Activated CD4-positive, alpha-beta T cell treated with anti-CD3 and anti-CD28 coated beads, Interleukin-2, Interleukin-6, amounts not matched to agents 100 ng/mL and 50 ng/mL, durations not matched to agents 16 hours and 8 hours (primary cell): ENCODE results near the gene PDZD4.

Experiments used
- DNase-seq: peaks from one replicate; pipeline ENCODE4 v3.0.0-alpha.2; 2020

PDZD4 gene

DNA sequence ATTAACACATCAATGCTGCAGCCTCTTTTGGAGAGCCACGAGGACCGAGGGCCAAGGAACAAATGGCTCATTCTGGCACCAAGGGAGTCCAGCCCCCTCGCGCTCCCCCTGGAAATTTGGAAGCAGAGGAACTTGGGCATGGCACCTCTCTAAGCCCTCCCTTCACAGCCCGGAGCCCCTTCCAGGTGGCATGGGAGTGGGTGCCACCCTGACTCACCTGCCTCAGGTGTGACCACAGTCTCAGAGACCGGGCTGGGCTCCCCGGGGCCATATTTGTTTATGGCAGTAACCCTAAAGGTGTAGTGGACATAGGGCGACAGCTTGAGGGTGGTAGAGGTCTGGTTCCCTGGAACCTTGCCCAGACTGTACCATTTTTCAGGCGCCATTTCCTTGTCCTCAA lies 36.8 kb upstream of the PDZD4 start:
- no peak for DNase-seq

DNA sequence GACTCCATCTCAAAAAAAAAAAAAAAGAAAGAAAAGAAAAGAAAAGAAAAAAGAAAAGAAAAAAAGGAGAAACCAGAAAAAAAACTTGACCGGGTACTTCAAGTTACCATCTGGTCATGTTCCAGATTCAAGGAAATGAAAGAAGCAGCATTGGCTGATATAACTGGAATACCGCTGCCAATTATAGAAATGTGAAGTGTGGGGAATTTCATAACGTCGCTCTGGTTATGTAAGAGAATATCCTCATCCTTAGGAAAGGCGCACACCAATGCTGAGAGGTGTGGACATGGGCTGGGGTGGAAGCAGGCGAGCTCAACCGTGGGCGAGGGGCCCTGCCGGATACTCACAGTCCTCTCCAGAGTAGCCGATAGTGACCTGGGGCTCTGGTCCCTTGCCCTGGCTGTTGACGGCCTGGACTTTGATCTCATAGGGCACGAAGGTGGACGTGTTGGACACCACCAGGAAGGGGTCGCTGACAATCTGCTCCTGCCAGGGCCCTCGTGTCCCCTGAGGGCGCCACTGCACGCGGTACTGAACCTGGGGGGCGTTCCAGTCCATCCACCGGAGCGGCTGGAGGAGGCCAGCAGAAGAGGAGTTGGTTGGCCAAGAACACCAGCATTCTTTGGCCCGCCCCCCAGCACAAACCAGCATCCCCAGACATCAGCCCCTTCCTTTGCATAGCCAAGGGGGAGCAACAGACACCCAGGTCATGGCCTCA lies 36.1 kb upstream of the PDZD4 start:
- DNase-seq = no peak

DNA sequence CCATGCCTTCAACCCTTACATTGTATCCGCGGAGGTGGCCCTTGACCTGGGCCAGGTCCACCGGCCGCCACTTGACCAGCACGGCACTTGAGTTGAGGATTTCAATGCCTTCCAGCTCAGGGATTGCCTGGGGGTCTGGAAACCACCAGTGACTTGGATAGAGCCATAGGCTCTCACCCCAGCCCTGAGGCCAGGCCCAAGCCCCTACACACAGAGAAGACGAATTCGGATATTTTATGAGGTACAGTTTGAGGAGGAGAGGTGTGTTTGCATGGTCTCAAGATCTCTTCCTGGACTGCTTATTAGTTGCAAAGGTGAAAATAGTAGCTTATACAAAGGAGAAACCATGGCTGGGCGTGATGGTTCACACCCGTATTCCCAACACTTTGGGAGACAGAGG lies 35.3 kb upstream of the PDZD4 start:
- DNase-seq = no peak

DNA sequence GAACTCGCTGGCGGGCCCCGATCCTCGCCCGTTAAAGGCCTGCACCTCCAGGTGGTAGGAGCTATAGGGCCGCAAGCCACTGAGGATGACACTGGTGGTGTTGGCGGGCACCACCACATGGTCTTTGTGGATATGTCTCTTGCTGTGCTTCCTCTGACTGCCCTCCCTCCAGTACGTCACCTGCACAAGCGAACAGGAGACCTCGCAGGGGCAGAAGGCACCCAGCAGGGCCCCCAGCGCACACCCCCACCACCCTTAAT lies 34.9 kb upstream of the PDZD4 start:
- no peak for DNase-seq

DNA sequence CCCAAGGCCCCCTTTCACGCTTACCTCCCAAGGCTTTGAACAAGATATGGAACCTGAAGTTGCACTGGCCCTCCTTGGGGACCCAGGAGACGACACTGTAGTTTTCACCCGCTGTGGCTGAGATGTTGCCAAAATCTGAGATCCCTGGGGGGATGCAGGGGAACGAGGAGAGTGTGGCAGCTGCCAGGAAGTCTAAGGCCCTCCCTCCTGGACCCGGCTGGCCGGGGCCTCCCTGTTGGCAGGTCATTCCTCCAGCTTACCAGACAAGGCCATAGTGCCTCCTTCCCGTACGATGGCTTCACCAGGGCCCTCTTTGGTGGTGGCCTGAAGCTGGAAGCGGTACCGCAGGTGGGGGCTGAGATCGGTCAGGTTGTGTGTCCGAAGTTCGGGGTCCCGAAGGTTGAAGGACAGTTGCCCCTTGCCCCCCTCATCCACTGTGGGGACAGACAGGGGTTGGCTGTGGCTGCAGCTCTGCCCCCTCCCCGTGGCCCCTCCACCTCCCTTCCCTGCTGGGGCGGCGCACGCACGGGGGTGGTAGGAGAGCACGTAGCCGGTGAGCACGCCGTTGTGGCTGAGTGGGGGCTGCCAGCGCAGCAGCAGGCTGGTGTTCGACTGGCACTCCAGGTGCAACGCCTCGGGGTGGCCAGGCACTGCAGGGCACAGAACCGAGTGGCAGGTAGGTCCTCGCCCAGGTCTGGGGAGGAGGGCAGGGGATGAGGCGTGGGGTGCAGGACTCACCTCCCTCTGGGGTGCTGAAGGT lies 34.4 kb upstream of the PDZD4 start:
- DNase-seq = no peak

DNA sequence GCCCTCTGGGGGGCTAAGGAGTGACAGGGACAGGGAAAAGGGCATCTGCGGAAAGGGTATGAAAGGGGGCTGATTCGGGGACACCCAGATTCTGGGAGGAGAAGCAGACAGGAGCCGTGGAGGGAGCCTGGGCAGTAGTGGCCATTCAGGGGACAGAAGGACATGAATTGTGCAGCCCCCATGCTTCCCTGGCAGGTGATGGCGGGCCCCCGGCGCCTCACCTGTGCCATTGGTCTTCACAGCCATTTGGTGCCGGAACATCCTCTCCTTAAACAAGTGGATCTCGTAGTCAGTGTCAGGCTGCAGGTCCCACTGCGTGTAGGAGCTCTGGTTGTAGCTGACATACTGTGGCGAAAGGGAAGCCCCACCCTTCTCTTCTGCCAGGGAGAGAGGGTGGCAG lies 33.8 kb upstream of the PDZD4 start:
- DNase-seq = no peak

DNA sequence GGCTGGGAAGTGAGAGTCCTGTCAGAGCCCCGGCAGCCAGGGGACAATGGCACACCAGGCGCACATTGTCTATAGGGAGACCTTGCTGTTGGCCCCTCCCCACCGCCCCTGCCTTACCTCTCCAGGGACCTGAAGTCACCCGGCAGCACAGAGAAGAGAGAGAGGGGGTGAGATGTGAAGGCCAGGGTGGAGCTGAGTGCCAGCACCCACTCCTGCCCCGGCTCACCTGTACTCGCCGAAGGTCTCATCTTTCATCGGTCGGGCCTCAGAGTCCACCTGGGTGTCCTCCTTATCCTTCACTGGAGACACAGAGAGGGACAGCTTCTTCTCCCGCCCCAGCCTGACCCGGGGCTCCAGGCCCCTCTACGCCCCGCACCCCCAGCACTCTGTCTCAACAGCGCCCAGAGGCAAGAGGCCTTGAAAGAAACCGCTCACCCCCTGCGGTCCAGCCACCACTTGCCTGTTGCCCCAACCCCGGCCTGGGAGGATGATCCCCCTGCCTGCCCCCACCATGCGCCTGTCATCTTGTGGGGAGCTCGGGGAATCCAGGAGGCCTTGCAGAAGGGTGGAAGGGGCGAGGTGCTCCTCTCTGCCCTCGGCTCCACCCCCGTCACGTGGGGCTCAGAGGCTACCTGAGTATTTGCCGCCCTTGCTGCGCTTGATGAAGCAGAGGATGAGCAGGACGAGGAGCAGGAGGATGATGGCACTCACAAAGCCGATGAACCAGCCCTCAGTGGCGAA lies 33.1 kb upstream of the PDZD4 start:
- DNase-seq = no peak

DNA sequence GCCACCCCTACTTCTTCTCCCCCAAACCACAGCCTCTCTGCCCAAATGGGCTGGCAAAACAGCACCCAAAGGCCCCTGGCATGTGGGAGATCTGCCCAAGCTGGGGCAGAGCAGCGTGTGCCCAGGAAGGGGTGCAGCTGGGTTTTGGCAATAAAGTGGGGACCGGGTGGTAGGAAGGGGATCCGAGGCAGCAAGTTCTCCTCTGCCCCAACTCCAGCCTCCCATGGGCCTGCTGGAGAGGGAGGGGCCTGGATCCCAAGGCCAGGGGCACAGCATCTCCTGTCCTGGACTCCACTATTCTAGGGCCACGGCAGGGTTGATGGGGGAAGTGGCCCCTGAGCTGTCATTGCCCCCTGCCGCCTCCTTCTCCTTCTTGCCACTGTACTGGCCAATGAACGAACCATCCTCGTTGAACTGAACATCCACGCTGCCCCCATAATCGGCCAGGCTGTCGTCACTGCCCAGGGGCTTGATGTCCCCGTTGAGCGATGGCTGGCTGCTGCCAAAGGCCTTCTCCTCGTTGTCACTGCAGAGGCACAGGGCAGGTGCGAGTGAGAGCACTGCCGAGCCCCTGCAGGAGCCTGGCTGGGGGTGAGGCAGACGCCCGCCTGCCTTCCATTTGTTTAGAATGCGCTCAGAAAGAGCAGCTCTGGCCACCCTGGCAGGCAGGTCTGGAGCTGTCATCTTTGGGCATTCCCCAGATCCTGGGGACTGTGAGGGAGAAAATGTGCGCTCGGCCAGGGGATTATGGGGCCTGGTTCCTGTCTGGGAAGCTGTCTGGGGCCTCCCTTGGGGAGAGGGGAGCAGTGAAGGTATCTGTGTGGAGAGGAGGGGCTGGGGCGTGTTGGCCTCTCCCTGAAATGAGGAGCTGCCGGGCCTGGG lies 32.3 kb upstream of the PDZD4 start:
- DNase-seq = no peak

DNA sequence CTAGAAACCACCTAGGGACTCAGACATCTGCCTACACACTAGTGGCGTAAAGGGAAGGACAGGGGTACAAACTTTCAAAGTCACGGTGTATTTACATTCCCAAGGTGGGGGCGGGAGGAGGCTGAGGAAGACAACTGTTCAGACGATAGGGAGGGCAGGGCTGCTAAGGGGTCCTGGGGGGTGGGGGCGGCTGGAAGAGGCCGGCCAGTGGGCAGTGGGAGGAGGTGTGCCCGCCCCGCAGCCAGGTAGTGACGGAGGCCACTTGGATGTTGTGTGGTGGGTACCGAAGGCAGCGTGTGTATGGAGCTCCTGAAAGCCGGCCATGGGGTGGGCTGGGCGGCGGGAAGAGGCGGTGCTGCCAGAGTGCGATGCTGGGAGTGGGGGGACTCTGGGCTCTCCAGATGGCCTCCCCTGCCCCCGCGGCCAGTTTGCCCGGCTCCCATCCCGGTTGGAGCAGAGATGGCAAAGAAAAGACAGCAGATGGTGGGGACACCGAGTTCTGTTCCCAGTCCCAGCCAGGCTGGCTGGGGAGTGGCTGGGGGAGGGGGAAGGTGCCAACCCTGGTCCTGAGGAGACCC lies 31.5 kb upstream of the PDZD4 start:
- DNase-seq = no peak

DNA sequence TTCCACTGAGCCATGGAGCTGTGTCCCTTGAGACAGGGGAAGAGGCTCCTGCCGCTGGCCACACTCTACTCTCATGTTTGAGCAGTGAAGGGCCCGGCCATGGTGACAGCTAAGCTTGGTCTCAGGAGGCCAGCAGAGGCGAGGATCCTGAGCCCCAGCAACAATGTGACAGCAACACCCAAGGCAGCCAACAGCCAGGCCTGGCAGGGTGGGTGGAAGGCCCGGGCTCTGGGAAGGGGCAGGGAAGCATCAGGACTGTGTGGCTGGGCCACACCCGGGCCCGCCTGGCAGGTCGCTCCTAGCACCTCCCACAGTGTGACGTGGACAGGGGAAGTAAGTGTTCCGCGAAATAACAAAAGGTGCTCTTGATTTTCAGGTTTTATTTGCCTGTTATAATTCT lies 30.8 kb upstream of the PDZD4 start:
- DNase-seq = no peak

DNA sequence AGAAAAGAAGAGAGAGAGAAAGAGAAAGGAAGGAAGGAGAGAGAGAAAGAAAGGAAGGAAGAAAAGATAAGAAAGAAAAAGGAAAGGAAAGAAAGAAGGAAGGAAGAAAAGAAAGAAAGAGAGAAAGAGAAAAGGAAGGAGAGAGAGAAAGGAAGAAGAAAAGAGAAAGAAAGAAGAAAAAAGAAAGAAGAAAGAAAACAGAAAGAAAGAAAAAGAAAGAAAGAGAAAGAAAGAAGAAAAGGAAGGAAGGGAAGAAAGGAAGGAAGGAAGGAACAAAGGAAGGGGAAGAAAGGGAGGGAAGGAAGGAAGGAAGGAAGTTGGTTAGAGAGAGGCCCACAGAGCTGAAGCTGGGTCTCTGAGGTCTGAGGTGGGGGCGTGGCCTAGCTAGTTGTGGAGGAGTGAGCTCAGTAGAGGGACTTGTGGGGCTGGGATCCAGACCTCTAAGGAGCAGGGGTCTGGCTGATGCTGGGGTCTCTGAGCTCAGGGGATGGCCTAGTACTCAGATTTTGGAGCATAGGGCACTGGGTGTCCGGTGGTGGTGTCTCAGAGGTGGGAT lies 27.1 kb upstream of the PDZD4 start:
- DNase-seq = no peak

DNA sequence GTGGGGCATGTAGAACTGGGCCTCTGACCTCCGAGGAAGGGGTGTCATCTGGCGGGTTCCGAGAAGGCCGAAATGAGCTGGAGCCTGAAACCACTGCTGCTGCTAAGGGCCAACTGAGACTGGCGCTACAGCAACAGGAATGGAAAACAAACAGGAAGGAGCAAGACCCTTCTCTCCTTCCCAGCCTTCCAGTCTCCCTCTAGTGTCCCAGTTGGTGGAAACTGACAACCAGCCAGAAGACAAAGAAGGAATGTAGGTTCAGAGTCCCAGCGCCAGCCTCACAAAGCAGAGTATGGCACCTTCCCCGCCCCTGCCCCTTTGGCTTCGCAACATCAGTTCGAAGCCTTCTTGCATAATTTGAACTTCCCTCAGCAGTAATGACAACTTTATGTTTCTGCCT lies 24.4 kb upstream of the PDZD4 start:
- no peak for DNase-seq

DNA sequence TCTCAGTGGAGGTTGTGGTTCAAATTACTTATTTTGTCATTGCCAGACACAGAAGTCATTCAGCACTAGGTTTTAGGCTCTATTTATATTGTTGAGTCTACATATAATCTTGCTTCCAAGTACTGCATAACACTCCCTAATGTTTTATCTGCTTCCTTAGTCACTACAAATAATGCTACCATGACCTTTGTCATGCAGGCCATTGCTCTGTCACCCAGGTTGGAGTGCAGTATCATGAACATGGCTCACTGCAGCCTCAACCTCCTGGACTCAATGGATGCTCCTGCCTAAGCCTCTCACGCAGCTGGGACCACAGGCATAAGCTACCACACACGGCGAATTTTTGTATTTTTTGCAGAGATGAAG lies 23.5 kb upstream of the PDZD4 start:
- no peak for DNase-seq

DNA sequence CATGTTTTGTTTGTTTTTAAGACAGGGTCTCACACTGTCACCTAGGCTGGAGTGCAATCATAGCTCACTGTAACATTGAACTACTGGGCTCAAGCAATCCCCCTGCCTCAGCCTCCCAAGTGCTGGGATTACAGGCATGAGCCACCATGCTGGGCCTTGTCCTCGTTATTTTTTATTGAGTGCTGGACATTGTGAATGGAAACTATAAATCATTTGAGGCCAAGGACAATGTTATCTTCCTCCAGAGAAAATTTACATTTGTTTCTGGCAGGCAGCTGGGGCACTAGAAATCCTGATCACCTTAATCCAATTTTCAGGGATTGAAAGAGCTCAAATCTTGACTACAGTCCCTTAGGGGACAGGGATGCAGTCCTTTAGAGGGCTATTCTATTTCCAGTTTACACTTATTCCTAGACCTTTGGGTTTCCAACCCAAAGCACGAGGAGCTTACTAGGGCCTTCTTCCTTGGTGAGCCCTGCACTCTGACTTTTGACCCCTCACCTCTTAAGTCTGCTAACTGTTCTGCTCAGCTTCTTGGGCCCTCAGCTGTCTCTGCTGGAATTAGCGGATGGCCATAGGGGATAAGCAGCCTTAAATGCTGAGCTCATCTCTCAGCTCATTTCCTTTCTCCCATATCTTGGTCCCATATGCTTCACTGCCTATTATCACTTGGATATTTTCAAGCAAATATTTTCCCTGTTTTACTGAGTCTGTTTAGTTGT lies 23.0 kb upstream of the PDZD4 start:
- no peak for DNase-seq

DNA sequence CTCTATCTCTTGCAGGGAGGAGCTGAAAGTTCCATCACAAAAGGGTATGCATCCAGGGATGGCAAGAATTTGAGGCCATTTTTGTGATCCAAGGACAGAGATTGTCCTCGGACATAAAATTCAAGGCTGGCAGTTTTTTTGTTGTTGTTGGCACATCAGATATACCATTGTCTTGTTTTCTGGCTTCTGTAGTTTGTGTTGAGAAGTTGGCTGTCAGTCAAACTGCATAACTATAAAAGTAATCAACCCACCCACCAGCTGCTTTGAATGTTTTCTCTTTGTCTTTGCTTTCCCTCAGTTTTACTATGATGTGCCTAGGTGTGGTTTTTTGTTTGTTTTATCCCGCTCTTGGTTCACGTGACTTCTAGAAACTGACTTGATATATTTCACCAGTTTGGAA lies 21.6 kb upstream of the PDZD4 start:
- DNase-seq = no peak

DNA sequence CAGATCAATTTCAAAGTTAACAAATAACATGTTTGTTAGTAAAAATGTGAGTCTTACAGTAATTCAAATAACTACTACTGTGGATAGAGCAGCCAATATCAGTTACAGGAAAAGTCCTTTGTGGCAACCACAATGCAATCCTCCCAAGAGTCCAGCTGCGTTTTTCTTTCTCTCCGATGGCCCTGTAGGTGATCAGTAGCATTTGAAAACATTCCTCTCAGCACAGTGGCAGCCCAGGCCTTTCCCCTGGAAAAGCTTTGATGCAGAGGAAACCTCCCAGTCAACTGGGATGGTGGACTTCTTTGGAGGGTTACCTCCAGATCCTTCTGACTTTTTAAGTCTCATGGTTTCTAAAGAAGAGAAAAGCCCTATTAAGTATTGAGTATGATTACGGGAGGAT lies 18.0 kb upstream of the PDZD4 start:
- no peak for DNase-seq

DNA sequence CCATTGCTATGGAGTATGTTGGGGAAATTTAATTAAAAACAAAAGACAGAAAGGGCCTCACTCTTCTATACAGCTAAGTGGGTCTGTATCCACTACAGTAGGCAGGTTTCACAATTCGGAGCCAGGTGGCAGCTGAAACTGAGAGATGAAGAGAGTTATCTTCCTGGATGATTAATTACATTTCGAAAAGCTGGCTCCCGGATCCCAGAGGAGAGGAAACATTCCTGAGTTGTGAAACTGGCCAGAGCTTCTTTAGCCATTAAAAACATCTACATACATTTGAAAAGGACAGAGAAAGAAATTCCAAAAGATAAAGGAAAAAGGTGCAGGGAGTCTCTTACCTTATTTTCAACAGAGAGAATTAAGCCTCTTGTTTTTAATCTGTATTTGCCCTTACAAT lies 15.5 kb upstream of the PDZD4 start:
- DNase-seq = no peak

DNA sequence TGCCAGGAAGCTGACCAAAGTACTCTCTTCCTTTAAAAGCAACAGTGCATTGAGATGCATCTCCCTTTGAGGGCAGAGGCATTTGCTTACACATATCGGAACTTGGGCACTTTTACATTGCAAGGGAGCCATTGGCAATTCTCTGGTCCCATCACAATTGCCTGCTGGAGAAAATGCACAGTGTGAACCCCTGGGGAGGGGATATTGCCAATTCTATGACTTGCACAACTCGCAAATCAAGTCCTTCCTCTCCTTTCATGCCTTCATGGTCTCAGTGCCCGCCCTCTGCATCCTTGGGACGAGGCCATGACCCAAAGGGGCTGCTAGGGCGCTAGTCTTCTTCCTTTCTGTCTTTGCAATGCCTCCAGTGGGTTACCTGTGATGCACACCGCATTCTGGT lies 14.9 kb upstream of the PDZD4 start:
- DNase-seq = no peak

DNA sequence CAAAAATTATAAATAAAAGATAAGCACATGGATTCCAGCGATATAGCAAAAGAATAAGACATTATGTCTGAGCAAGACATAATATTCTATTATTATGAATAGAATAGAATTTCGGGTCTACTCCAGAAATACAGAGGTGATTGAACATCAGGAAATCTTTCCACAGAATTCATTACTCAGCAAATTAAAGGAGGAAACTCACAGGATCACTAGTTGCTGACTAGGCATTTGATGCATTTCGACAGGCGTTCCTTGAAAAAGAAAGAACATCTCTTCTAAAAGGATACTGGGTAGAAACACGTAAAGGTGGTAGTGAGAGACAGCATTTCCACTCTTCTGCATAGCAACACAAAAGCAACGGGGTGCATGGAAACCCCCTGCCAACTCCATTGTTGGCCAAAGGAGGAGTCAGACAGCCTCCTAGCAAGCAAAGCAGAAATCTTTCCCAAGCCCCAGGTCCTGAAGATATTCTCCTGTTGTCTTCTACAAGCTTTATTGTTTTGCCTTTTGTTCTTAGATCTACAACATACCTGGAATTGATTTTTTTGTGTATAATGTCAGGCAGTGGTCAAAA lies 14.3 kb upstream of the PDZD4 start:
- no peak for DNase-seq

DNA sequence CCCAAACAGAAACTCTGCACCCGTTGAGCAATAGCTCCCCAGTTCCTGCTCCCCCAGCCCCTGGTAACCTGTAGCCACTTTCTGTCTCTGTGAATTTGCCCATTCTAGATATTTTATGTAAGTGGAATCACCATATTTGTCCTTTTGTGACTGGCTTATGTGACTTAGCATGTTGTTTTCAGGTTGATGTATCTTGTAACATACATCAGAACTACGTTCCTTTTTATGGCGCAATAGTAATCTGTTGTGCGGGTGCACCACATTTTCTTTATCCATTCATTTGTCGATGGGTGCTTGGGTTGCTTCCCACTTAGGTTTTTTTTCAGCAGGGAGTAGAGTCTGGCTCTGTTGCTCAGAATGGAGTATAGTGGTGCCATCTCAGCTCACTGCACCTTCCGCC lies 6.6 kb upstream of the PDZD4 start:
- DNase-seq = no peak

DNA sequence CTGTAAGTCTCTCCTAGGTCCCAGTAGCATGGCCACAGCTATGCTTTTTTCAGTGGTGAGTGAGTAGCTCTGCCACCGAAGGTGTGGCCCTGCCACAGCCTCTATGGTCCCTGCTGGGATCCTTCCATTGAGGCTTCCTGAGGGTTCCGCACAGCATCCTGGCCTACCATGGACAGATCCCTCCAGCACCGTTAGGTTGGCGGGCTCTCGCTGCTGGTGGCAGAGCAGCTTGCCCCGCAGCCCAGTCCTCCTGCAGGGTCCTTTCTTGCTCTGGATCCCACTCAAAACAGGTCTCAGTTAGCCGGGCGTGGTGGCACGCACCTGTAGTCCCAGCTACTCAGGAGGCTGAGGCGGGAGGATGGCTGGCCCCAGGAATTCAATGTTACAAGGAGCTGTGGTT lies 2.4 kb upstream of the PDZD4 start:
- DNase-seq = no peak
